Fibroblast of lung (primary cell): ENCODE measurements around the gene ATP8A2. TPM values are rescaled to one million over a fixed set of nuclear protein-coding genes. Genes with fewer than 3 reads are reported as not detected.

ENCODE experiments used
- DNase-seq, 2 donors: peaks; one replicate each; pipeline versions ENCODE4 v3.0.0 to v3.0.0-alpha.2; 2010; ENCODE audit warnings: low read depth in 2 of 2
- H2AFZ ChIP-seq: 2 replicates; pipeline ENCODE4 v1.5.1; 2012; ENCODE audit warnings: low read length, control low read depth, inconsistent platforms
- H3K27ac ChIP-seq: 2 replicates; pipeline ENCODE4 v1.5.1; 2011; ENCODE audit warnings: low read length, control low read depth; ENCODE audit not compliant: insufficient read depth
- H3K27me3 ChIP-seq: 2 replicates; pipeline ENCODE4 v1.5.1; 2011; ENCODE audit warnings: mild to moderate bottlenecking, low read length; ENCODE audit not compliant: control insufficient read depth, insufficient read depth
- H3K36me3 ChIP-seq: 2 replicates; pipeline ENCODE4 v1.5.1; 2011; ENCODE audit warnings: low read length; ENCODE audit not compliant: control insufficient read depth, insufficient read depth
- H3K4me1 ChIP-seq: 2 replicates; pipeline ENCODE4 v1.5.1; 2011; ENCODE audit warnings: low read length; ENCODE audit not compliant: control insufficient read depth, insufficient read depth; ENCODE audit errors: extremely low read depth
- H3K4me2 ChIP-seq: 2 replicates; pipeline ENCODE4 v1.5.1; 2011; ENCODE audit warnings: low read length, control low read depth; ENCODE audit not compliant: insufficient read depth; ENCODE audit errors: extremely low read depth
- H3K4me3 ChIP-seq, 4 experiments: fragments of 200-600 bp in 1 of 4; sonication (generic) in 1 of 4; replicated peaks in 1 of 4; 2 replicates each; pipeline ENCODE4 v1.5.1; 2011 to 2016; ENCODE audit warnings: low read length in 4 of 4, low read depth in 3 of 4, mild to moderate bottlenecking in 3 of 4, control low read depth in 2 of 4, inconsistent platforms in 1 of 4, mixed read lengths in 1 of 4; ENCODE audit not compliant: insufficient read depth in 1 of 4; ENCODE audit errors: control extremely low read depth in 1 of 4
- H3K79me2 ChIP-seq: 2 replicates; pipeline ENCODE4 v1.5.1; 2012; ENCODE audit warnings: mild to moderate bottlenecking, low read length, inconsistent platforms; ENCODE audit not compliant: control insufficient read depth, insufficient read depth
- H3K9ac ChIP-seq: 2 replicates; pipeline ENCODE4 v1.5.1; 2011; ENCODE audit warnings: mild to moderate bottlenecking, low read length, control low read depth; ENCODE audit not compliant: insufficient read depth
- H3K9me3 ChIP-seq: 2 replicates; pipeline ENCODE4 v1.5.1; 2012; ENCODE audit warnings: low read depth, low read length; ENCODE audit not compliant: control insufficient read depth, insufficient read depth
- H4K20me1 ChIP-seq: 2 replicates; pipeline ENCODE4 v1.5.1; 2011; ENCODE audit warnings: low read length; ENCODE audit not compliant: control insufficient read depth, insufficient read depth; ENCODE audit errors: extremely low read depth
- EZH2 ChIP-seq: IDR thresholded peaks from 2 replicates; pipeline ENCODE4 v1.5.1; 2012; ENCODE audit warnings: low read length, control low read depth, mild to moderate bottlenecking; ENCODE audit errors: missing control alignments
- polyA plus RNA-seq, 2 donors: library from polyadenylated mRNA; depleted of rRNA in 1 of 2; stranded (reverse) in 1 of 2; unstranded in 1 of 2; fragments of >200 nt; gene quantifications; 2 replicates each; pipeline ENCODE4 v1.2.1, GENCODE V29; 2011 to 2012; ENCODE audit warnings: missing spikeins in 1 of 2
- total RNA-seq: library from RNA; depleted of rRNA; stranded (reverse); fragments of >200 nt; gene quantifications from 2 replicates; pipeline ENCODE4 v1.2.1, GENCODE V29; 2014
- TF ChIP-seq, protein P1 (sequence below), 2 donors: IDR thresholded peaks in 1 of 2; conservative IDR thresholded peaks in 1 of 2; 1 replicate in 1 of 2; 2 replicates in 1 of 2; pipeline ENCODE4 v1.5.1; 2011 to 2012; ENCODE audit warnings: low read length in 2 of 2, control low read depth in 1 of 2, inconsistent platforms in 1 of 2, low read depth in 1 of 2, mild to moderate bottlenecking in 1 of 2

ATP8A2 gene
- total and polyA plus RNA-seq, 2 donors (not counting 1 experiment from before 2014, with no cell fraction given) = under 0.01 to 0.01 TPM

DNA sequence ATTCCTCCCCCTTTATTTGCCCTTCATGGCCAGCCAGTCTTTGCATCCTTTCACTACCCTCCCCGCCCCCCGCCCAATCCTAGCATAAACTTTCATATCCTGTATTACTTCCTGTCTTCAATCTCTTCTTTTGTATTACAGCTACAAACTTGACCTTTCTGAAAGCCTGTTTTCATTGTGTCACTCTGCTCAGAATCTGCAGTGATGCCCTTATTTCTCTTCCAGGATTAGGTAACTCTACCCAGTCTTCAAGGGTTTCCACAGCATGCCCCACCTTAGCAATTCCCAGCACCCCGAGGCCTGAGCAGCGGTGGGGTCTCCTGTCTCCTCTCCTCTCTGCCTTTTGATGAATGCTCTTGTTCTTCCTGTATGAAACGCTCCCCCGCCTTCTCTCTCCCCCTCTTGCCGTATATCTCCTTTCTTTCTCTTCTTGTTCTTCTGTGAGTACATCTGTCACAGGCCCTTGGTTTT lies 534.5 kb downstream of the ATP8A2 start:
- no peak overlapping the region for H3K4me3 ChIP-seq
- TF ChIP-seq EZH2 = no peak
- TF ChIP-seq, protein P1, sequence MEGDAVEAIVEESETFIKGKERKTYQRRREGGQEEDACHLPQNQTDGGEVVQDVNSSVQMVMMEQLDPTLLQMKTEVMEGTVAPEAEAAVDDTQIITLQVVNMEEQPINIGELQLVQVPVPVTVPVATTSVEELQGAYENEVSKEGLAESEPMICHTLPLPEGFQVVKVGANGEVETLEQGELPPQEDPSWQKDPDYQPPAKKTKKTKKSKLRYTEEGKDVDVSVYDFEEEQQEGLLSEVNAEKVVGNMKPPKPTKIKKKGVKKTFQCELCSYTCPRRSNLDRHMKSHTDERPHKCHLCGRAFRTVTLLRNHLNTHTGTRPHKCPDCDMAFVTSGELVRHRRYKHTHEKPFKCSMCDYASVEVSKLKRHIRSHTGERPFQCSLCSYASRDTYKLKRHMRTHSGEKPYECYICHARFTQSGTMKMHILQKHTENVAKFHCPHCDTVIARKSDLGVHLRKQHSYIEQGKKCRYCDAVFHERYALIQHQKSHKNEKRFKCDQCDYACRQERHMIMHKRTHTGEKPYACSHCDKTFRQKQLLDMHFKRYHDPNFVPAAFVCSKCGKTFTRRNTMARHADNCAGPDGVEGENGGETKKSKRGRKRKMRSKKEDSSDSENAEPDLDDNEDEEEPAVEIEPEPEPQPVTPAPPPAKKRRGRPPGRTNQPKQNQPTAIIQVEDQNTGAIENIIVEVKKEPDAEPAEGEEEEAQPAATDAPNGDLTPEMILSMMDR (conservative IDR thresholded peaks at IDR 0.05 in 1 of 2, IDR thresholded peaks at IDR 0.05 in 1 of 2; ENCODE audit: low read depth in 1 of 2, low read length in 2 of 2) = no peak
- no peaks in the 10 kb centered on the region for H3K27me3 ChIP-seq
- no peaks in the 10 kb centered on the region for H3K4me1 ChIP-seq
- no peak overlapping the region for H3K9ac ChIP-seq
- H3K79me2 ChIP-seq = no peaks in the 10 kb centered on the region
- H4K20me1 ChIP-seq = no peaks in the 10 kb centered on the region
- H3K36me3 ChIP-seq = no peaks in the 10 kb centered on the region
- DNase-seq = no peak
- H3K27ac ChIP-seq = no peak overlapping the region
- no peaks in the 10 kb centered on the region for H3K9me3 ChIP-seq
- H2AFZ ChIP-seq = no peak overlapping the region
- H3K4me2 ChIP-seq = no peak overlapping the region

DNA sequence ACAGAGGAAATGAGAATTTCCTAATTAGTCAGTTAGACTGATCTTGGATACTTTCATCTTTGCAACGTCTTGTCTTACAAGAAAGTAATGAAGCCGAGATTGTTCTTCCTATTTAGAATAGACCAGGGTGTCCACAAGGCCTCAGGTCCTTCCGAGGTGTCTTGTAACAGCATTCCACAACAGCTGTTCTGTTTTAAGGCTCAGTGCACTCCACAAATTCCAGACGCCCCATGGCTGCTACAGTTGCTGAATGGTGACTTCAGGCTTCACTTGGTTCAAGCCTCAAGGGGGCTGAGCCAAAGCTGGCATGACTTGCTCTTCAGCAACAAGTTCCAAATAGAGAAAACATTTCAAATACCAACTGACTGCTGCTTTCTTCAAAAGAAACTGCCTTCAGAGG lies 536.6 kb downstream of the ATP8A2 start:
- no peaks in the 10 kb centered on the region for H4K20me1 ChIP-seq
- H3K4me2 ChIP-seq = no peak overlapping the region
- H3K79me2 ChIP-seq = no peaks in the 10 kb centered on the region
- no peaks in the 10 kb centered on the region for H3K4me1 ChIP-seq
- no peak overlapping the region for H3K4me3 ChIP-seq
- TF ChIP-seq EZH2 = no peak
- TF ChIP-seq, protein P1 (conservative IDR thresholded peaks at IDR 0.05 in 1 of 2, IDR thresholded peaks at IDR 0.05 in 1 of 2; ENCODE audit: low read depth in 1 of 2, low read length in 2 of 2) = no peak
- DNase-seq = no peak
- H2AFZ ChIP-seq = no peak overlapping the region
- H3K36me3 ChIP-seq = no peaks in the 10 kb centered on the region
- H3K27me3 ChIP-seq = no peaks in the 10 kb centered on the region
- no peak overlapping the region for H3K27ac ChIP-seq
- H3K9ac ChIP-seq = no peak overlapping the region
- no peaks in the 10 kb centered on the region for H3K9me3 ChIP-seq

DNA sequence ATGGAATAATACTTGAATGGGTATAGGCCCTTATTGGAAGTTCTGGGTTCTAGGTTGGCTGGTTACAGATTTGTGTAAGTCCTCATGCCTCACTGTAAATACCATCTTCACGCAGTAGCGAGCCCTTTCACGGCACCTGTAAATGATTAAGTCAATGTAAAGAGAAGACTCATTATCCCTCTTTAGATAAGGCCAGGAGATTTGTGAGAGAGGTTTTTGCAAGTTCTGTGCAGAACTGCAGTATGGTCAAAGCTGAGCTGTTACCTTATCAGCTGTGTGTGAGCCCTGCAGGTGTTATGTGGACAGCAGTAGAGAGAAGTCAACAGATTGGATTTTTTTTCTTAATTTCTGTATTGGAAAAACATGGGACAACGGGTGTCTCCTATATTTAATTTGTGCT lies 538.5 kb downstream of the ATP8A2 start:
- H2AFZ ChIP-seq = no peak overlapping the region
- no peak for DNase-seq
- H3K27ac ChIP-seq = no peak overlapping the region
- H4K20me1 ChIP-seq = no peaks in the 10 kb centered on the region
- no peaks in the 10 kb centered on the region for H3K4me1 ChIP-seq
- H3K4me2 ChIP-seq = no peak overlapping the region
- H3K79me2 ChIP-seq = no peaks in the 10 kb centered on the region
- H3K9me3 ChIP-seq = no peaks in the 10 kb centered on the region
- H3K36me3 ChIP-seq = no peaks in the 10 kb centered on the region
- no peak overlapping the region for H3K4me3 ChIP-seq
- TF ChIP-seq EZH2 = no peak
- TF ChIP-seq, protein P1 (conservative IDR thresholded peaks at IDR 0.05 in 1 of 2, IDR thresholded peaks at IDR 0.05 in 1 of 2; ENCODE audit: low read depth in 1 of 2, low read length in 2 of 2) = no peak
- no peak overlapping the region for H3K9ac ChIP-seq
- no peaks in the 10 kb centered on the region for H3K27me3 ChIP-seq
